Subcutaneous adipose tissue (tissue), 4 donors: Measurements from ENCODE around the gene TDO2. TPM values are rescaled to one million over a fixed set of nuclear protein-coding genes. Genes with fewer than 3 reads are reported as not detected.

ENCODE experiments used
- total RNA-seq, 4 donors: library from RNA; depleted of rRNA; stranded (reverse); fragments of >200 nt; gene quantifications; one replicate each; pipeline ENCODE4 v1.1.0, GENCODE V29; 2016
- TF ChIP-seq, protein P1 (sequence below): fragments of 450-650 bp; IDR thresholded peaks from one replicate; pipeline ENCODE4 v1.5.1; 2016; ENCODE audit warnings: low read depth, mild to moderate bottlenecking, control low read depth, antibody characterized with exemption, moderate library complexity

The TDO2 gene
- total RNA-seq, 4 donors from 2014 or later: not detected

DNA sequence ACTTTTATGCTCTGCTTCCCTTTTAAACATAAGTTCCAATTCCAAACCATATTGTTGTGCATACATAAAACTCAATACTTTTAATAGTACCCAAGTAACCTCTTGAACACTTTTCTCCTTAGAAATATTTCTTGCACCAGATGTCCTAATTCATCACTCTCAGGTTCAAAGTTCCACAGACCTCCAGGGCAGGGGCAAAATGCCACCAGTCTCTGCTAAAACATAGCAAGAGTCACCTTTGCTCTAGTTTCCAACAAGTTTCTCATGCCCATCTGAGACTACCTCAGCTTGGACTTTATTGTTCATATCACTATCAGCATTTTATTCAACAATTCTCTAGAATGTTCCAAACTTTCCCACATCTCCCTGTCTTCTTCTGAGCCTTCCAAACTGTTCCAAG is 23.7 kb upstream of the TDO2 start:
- TF ChIP-seq, protein P1, sequence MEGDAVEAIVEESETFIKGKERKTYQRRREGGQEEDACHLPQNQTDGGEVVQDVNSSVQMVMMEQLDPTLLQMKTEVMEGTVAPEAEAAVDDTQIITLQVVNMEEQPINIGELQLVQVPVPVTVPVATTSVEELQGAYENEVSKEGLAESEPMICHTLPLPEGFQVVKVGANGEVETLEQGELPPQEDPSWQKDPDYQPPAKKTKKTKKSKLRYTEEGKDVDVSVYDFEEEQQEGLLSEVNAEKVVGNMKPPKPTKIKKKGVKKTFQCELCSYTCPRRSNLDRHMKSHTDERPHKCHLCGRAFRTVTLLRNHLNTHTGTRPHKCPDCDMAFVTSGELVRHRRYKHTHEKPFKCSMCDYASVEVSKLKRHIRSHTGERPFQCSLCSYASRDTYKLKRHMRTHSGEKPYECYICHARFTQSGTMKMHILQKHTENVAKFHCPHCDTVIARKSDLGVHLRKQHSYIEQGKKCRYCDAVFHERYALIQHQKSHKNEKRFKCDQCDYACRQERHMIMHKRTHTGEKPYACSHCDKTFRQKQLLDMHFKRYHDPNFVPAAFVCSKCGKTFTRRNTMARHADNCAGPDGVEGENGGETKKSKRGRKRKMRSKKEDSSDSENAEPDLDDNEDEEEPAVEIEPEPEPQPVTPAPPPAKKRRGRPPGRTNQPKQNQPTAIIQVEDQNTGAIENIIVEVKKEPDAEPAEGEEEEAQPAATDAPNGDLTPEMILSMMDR: no peak

DNA sequence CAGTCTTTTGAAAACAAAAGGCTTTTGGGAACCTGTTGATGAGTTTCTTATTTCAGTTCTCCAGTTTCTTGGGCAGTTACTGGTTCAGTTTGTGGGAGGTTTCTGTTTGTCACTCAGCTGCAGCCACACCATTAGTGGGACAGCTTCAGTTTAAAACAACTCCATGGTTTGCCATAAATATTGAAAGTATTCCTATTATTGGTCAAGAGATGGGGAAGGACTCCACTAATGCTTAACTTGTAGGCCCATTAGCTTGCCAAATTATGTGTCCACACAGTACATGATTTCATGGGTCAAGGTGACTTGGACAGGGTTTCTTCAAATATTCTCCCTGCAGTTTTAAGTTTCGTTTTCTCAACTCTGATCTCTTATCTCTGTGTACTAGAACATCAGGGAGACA is 21.9 kb upstream of the TDO2 start:
- TF ChIP-seq, protein P1: no peak

DNA sequence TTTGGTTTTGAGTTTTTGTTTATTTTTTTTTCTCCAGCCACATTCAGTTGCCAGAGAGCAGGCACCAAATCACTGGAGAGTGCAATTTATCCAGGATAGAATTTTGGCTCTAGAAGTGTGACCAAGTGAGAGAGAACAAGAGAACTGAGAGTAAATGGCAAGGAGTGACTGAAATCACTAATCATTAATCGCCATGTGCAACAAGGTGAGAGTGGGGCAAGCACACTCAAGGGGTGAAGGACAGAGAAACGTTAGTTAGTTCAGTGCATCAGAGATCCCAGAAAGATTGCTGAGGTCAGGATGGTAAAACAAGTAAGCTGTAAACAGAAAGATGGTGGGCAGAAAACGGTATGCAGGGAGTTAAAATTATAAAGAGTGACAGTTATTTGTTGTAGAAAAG is 19.6 kb upstream of the TDO2 start:
- TF ChIP-seq, protein P1: no peak

DNA sequence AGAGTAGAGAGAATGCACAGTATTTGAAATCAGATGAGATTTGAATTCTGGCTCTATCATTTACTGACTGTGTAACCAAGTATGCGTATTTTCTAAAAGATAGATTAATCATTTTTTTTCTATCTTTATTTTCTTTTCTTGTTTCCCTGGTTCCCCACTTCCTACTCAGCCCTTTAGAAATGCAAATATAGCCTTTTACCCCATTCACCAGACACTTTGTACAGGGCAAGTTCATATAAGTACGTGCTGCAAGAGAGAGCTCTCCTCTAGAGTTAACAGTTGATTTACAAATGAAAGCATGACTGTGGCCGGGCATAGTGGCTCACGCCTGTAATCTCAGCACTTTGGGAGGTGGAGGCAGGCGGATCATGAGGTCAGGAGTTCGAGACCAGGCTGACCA is 17.8 kb upstream of the TDO2 start:
- TF ChIP-seq, protein P1: no peak

DNA sequence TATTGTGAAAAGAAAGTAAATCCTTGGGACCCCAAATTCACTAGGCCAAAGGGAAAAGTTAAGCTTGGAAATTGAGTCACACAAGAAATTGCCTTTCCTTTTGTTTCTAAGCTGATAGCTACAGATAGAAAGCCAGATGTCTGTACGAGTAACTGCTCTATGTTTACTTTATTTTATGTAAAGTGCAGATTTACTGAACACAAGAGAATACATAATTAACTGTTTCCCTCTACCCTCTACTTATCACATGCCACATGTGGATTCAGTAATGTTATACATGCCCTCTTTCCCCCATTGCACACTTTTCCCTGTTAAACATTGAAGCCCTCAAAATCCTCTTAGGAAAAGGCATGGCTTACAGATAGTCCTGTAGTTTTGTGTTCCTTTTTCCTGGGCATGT is 16.5 kb upstream of the TDO2 start:
- TF ChIP-seq, protein P1: no peak

DNA sequence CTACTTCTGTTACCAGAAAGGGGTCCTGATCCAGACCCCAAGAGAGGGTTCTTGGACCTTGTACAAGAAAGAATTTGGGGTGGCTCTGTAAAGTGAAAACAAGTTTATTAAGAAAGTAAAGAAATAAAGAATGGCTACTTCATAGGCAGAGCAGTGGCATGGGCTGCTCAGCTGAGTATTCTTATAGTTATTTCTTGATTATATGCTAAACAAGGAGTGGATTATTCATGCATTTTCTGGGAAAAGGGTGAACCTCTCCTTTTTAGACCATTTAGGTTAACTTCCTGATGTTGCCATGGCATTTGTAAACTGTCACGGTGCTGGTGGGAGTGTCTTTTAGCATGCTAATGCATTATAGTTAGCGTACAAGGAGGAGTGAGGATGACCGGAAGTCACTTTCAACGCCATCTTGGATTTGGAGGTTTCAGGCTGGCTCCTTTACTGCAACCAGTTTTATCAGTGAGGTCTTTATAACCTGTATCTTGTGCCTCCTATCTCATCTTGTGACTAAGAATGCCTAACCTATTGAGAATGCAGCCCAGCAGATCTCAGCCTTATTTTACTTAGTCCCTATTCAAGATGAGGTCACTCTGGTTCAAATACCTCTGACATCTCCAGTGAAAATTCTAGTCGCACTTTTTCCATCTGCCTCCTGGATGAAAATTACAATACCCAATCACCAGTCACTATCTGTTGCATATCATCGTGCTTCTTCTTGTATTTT is 15.5 kb upstream of the TDO2 start:
- TF ChIP-seq, protein P1: no peak

DNA sequence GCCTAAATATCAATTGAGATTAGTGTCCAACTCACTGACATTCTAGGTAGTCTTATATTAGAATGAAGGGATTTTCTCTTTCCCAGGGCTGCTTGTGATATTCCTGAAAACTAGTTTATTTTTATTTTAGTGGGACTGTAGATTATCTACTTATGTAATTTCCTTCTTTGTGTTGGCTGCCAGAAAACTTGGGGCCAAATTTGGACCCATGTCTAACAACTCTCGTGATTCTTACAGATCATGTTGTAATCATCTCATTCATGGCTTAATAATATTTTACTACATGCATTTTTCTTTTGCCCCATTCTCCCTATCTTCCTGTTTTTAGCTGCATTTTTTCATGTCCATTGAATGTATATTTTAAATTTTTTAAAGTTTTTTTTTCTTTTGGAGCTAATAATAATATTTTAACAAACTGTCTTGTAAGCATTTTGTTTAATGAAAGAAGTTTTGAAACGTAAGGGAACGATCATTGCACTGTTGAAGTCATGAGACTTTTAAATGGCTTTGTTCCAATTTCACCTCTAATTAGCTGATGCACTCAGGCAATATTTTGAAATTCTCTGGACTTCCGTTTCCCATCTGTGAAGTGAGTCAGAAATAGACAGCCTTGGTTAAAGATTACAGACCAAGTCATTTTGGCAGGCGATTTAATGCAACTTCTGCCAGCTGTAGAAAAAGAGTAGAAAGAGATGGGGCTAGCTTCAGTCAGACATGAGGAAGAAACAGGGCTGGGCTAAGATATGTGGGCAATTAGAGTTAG is 14.3 kb upstream of the TDO2 start:
- TF ChIP-seq, protein P1: no peak
